GM18951 (cell line): ENCODE measurements around the gene KLK6.

Source experiments
- POLR2A ChIP-seq: IDR thresholded peaks from 4 replicates; pipeline ENCODE4 v1.6.1; 2011; ENCODE audit warnings: mild to moderate bottlenecking; ENCODE audit not compliant: insufficient read length, insufficient read depth; ENCODE audit errors: extremely low read depth
- in situ Hi-C: fragments of 300-500 bp; cut with MboI; formaldehyde crosslinking; loops from one replicate; pipeline ENCODE4 v1.12.0; 2022; ENCODE audit warnings: low sequenced_read_pairs, mixed read lengths, inconsistent platforms; ENCODE audit not compliant: unreplicated experiment

Gene KLK6

GRCh38 chr19:50969413-50969760 lies at the start of gene KLK6:
Gene KLK6, minus strand, starts transcription at chr19:50969591. Its CDS starts 1,487 bp downstream, at chr19:50968104.
- in situ Hi-C loops = no loop called here

GRCh38 chr19:51018745-51019543 lies 49.6 kb upstream of the KLK6 start:
- in situ Hi-C loops = no loop called here
- no peak for TF ChIP-seq POLR2A

More at GRCh38 chr19:50969413-50969760, at the start of gene KLK6:
- TF ChIP-seq POLR2A = no peak

DNA sequence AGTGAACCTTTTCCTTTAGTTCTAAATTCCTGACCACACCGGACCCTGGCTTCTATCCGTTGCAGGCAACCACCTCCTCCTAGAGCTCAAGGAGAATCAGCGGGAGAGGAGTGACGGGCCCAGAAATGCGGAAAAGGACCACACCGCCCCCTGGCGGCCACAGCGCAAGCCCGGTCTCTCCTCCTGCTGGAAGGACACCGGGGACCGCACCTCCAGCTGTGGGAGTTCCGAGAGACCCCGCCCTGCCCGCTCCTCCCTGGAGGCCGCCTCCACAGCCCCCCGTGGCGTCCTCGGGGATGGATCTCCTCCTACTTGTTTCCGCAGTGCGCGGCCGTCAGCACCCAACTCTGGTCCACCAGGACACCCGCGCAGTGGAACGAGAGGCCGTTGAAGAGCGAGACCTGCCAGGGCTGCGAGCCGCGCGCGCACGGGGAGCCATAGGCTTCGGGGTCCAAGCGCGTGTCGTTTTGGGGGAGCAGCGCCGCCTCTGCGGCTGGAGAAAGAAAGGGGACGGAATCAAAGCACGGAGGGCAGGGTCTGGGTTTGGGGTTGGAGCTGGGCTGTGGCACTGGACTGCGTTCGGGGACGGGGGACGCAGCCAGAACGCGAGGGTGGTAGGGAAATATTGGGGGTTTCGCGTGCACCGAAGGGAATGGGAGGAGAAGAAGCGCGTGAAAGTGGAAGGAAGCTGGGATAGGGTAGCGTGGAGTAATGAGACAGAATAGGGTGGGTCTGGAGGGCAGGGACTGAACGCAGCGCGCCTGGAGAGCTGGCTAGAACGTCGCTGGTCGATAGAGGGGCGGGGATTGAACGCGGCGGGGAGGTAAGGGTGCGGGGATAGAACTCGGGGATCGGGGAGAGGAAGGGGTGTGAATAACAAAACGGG lies 47.6 kb upstream of the KLK6 start:
- no peak for TF ChIP-seq POLR2A
- in situ Hi-C loops = no loop called here

- no peak for TF ChIP-seq POLR2A
- in situ Hi-C loops = no loop called here
These were observed 46.4 kb upstream of the KLK6 start for GRCh38 chr19:51015691-51016267.

- in situ Hi-C loops = no loop called here
- no peak for TF ChIP-seq POLR2A
These were observed 44.9 kb upstream of the KLK6 start for GRCh38 chr19:51014242-51014641.

- no peak for TF ChIP-seq POLR2A
- in situ Hi-C loops = no loop called here
These were observed 43.3 kb upstream of the KLK6 start for GRCh38 chr19:51012661-51013190.

- in situ Hi-C loops = no loop called here
- TF ChIP-seq POLR2A = no peak
These were observed 40.8 kb upstream of the KLK6 start for GRCh38 chr19:51010066-51010795.

DNA sequence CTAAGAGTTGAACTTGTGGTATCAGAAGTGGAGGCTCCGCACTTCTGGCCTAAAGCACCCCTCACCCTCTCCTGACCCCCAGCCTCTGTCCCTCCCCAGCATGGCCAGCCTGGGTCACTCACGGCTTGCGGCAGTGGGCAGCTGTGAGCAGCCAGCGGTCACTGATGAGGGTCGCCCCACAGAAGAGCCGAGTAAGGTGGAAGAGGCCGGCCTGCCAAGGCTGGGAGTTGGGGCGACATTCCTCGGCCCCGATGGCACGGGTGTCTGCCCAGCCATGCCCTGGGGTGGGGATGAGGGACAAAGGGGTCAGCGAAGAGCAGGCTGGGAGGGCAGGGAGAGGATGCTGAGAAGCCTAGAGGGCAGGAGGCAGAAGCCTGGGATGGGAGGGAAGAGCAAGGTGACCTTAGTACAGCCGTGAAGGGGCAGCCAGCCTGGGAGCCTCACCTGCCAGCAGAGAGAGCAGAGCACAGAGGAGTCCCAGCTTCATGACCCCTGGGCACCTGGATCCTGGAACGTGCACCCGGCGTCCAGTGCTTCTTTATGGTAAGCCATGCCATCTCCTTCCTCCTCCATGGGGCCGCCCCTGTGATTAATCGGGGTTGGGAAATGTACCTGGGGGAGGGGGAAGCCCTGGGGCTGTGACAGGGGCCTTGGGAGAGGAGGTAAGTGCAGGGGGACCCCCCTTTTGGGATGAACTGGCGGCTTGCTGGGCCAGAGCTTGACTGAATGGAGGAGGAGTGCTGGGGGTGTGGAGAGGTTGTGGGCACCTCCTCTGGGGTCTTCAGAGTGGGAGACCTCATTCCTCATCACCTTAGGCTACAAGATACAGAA lies 39.9 kb upstream of the KLK6 start:
- in situ Hi-C loops = no loop called here
- TF ChIP-seq POLR2A = no peak

DNA sequence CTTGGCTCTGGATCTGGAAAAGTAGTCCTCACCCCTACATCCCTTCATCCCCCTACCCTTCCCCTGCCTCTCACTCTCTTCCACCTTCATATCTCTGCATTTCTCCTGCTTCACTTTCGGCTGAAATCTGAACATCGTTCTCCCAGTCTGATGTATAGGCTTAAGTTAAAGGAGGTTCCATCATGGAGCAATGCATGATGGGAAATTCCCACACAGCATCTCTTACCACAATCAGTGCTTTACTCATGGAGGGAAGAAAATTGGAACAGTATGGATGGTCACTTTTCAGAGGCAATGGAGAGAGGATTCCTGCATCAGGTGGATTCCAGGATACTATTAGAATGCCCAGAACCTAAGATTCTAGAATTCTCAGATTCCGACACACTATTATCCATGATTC lies 38.1 kb upstream of the KLK6 start:
- in situ Hi-C loops = no loop called here
- TF ChIP-seq POLR2A = no peak

DNA sequence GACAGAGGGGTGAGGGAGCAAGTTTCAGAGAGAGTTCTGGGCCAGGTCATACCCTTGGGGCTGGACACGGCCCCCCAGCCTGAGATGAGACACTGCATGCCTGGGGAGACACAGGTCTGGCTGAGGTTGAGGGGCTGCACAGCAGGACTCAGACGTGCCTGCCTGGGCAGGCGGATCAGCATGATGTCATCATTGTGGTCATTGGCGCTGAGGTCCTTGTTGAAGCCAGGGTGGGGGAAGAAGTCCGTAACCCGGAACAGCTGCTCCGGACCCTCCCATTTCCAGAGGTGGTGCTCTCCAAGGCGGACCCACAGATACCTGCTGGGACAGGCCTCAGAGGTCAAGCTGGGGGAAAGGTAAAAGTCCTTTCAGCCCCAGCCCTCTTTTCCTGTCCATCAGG lies 37.0 kb upstream of the KLK6 start:
- in situ Hi-C loops = no loop called here
- TF ChIP-seq POLR2A = no peak

DNA sequence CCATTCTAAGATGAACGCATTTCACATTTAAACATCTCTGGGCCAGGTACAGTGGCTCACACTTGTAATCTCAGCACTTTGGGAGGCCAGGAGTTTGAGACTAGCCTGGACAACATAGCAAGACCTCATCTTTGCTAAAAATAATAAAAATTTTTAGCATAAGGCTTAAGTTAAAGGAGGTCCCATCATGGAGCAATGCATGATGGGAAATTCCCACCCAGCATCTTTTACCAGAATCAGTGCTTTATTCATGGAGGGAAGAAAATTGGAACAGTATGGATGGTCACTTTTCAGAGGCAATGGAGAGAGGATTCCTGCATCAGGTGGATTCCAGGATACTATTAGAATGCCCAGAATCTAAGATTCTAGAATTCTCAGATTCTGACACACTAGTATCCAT lies 35.9 kb upstream of the KLK6 start:
- no peak for TF ChIP-seq POLR2A
- in situ Hi-C loops = no loop called here

DNA sequence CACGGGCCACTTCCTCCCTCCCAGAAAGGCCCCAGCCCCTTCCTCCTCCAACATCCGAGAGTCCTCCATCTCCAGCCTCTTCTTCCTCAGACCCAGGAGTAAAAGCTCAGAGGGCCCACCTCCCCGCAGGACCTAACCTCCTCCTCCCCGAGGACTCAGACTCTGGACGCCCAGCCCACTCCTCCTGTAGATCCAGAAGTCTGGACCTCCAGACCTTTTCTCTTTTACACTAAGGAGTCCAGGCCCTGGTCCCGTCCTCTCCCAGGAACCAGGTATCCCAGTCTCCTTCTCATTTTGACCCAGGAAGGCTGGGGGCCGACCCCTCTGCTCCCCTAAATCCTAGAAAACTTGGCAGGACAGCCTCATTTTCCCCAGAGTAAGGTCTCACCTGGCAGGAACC lies 33.9 kb upstream of the KLK6 start:
- in situ Hi-C loops = no loop called here
- no peak for TF ChIP-seq POLR2A
